Measurements from ENCODE around the gene CANX. TPM values are rescaled to one million over a fixed set of nuclear protein-coding genes. Genes with fewer than 3 reads are reported as not detected.
A peak's percentile ranks its signal among the peaks of the same experiment; 100 is the strongest.

Gene CANX
- total and polyA plus RNA-seq, 2 of the 13 experiments (the other 11 are each of a cell fraction or from before 2014, with no cell fraction given), result 477 to 680 TPM

GRCh38 chr5:179697993-179698934 lies 503 bp upstream of the CANX start (continued):
- no peak for TF ChIP-seq ZKSCAN8 (CRISPR knock-in tag; IDR thresholded peaks at IDR 0.05; ENCODE audit: borderline replicate concordance)
- TF ChIP-seq ZNF569 (CRISPR knock-in tag; IDR thresholded peaks at IDR 0.05; ENCODE audit: borderline replicate concordance), result 0 out of 2 replicates have a peak, but pooled peaks have one; percentile 45
- peak; percentile 93 for TF ChIP-seq DRAP1 (CRISPR knock-in tag; IDR thresholded peaks at IDR 0.05)
- TF ChIP-seq, protein P1, sequence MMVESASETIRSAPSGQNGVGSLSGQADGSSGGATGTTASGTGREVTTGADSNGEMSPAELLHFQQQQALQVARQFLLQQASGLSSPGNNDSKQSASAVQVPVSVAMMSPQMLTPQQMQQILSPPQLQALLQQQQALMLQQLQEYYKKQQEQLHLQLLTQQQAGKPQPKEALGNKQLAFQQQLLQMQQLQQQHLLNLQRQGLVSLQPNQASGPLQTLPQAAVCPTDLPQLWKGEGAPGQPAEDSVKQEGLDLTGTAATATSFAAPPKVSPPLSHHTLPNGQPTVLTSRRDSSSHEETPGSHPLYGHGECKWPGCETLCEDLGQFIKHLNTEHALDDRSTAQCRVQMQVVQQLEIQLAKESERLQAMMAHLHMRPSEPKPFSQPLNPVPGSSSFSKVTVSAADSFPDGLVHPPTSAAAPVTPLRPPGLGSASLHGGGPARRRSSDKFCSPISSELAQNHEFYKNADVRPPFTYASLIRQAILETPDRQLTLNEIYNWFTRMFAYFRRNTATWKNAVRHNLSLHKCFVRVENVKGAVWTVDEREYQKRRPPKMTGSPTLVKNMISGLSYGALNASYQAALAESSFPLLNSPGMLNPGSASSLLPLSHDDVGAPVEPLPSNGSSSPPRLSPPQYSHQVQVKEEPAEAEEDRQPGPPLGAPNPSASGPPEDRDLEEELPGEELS (CRISPR knock-in tag; IDR thresholded peaks at IDR 0.05), result no peak
- no peak for TF ChIP-seq ZFP36L2 (CRISPR knock-in tag; IDR thresholded peaks at IDR 0.05)
- no peak; the same call in 1 of the 2 replicates for TF ChIP-seq DNMT1 (CRISPR knock-in tag; IDR thresholded peaks at IDR 0.05)
- no peak for TF ChIP-seq ZNF326 (CRISPR knock-in tag; IDR thresholded peaks at IDR 0.05; ENCODE audit: borderline replicate concordance)
- 0 out of 2 replicates have a peak, but pooled peaks have one; percentile 29 for TF ChIP-seq RBAK (CRISPR knock-in tag; IDR thresholded peaks at IDR 0.05)
- no peak for TF ChIP-seq NR3C1 (CRISPR knock-in tag; IDR thresholded peaks at IDR 0.05)
- TF ChIP-seq, protein P2, sequence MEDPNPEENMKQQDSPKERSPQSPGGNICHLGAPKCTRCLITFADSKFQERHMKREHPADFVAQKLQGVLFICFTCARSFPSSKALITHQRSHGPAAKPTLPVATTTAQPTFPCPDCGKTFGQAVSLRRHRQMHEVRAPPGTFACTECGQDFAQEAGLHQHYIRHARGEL (CRISPR knock-in tag; IDR thresholded peaks at IDR 0.05), result no peak
- no peak; the same call in 1 of the 2 replicates for TF ChIP-seq TSC22D2 (CRISPR knock-in tag; IDR thresholded peaks at IDR 0.05; ENCODE audit: borderline replicate concordance)
- TF ChIP-seq, protein P3, sequence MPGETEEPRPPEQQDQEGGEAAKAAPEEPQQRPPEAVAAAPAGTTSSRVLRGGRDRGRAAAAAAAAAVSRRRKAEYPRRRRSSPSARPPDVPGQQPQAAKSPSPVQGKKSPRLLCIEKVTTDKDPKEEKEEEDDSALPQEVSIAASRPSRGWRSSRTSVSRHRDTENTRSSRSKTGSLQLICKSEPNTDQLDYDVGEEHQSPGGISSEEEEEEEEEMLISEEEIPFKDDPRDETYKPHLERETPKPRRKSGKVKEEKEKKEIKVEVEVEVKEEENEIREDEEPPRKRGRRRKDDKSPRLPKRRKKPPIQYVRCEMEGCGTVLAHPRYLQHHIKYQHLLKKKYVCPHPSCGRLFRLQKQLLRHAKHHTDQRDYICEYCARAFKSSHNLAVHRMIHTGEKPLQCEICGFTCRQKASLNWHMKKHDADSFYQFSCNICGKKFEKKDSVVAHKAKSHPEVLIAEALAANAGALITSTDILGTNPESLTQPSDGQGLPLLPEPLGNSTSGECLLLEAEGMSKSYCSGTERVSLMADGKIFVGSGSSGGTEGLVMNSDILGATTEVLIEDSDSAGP (CRISPR knock-in tag; IDR thresholded peaks at IDR 0.05; ENCODE audit: borderline replicate concordance), result peak; percentile 90; the same call in 1 of the 2 replicates
- no peak for TF ChIP-seq SMARCC2 (IDR thresholded peaks at IDR 0.05)
- TF ChIP-seq CEBPG (CRISPR knock-in tag; IDR thresholded peaks at IDR 0.05), result no peak
- TF ChIP-seq EP300 (IDR thresholded peaks at IDR 0.05; ENCODE audit: low read depth in 2 of 2, low read length in 2 of 2), result peak in 1 of 2 experiments; percentile 34; a peak in 2 of 4 replicates
- 0 out of 2 replicates have a peak, but pooled peaks have one; percentile 24 for TF ChIP-seq EP300 (CRISPR knock-in tag; IDR thresholded peaks at IDR 0.05; ENCODE audit: borderline replicate concordance)
- peak; percentile 97 for TF ChIP-seq DR1 (CRISPR knock-in tag; IDR thresholded peaks at IDR 0.05)
- peak; percentile 77 for TF ChIP-seq ZMYM4 (CRISPR knock-in tag; IDR thresholded peaks at IDR 0.05)
- no peak; the same call in 1 of the 2 replicates for TF ChIP-seq HCFC1 (IDR thresholded peaks at IDR 0.05; ENCODE audit: low read depth, low read length)
- TF ChIP-seq, protein P4, sequence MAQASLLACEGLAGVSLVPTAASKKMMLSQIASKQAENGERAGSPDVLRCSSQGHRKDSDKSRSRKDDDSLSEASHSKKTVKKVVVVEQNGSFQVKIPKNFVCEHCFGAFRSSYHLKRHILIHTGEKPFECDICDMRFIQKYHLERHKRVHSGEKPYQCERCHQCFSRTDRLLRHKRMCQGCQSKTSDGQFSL (CRISPR knock-in tag; IDR thresholded peaks at IDR 0.05), result no peak
- TF ChIP-seq REXO4 (CRISPR knock-in tag; IDR thresholded peaks at IDR 0.05; ENCODE audit: borderline replicate concordance), result no peak
- TF ChIP-seq, protein P5, sequence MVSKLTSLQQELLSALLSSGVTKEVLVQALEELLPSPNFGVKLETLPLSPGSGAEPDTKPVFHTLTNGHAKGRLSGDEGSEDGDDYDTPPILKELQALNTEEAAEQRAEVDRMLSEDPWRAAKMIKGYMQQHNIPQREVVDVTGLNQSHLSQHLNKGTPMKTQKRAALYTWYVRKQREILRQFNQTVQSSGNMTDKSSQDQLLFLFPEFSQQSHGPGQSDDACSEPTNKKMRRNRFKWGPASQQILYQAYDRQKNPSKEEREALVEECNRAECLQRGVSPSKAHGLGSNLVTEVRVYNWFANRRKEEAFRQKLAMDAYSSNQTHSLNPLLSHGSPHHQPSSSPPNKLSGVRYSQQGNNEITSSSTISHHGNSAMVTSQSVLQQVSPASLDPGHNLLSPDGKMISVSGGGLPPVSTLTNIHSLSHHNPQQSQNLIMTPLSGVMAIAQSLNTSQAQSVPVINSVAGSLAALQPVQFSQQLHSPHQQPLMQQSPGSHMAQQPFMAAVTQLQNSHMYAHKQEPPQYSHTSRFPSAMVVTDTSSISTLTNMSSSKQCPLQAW (CRISPR knock-in tag; IDR thresholded peaks at IDR 0.05), result peak; percentile 82
- no peak for TF ChIP-seq JUND (CRISPR knock-in tag; IDR thresholded peaks at IDR 0.05)

All from HepG2 (cell line).